Liver (tissue), 9 donors: Measurements from ENCODE around the gene IRF6. TPM values are rescaled to one million over a fixed set of nuclear protein-coding genes. Genes with fewer than 3 reads are reported as not detected.

Experiments used
- DNase-seq: peaks from one replicate; pipeline ENCODE4 v3.0.0-alpha.2; 2017; ENCODE audit warnings: low spot score
- H3K27ac ChIP-seq, 2 donors: one replicate each; pipeline ENCODE4 v1.7.0; 2013; ENCODE audit warnings: inconsistent platforms in 2 of 2, low read length in 2 of 2, control low read depth in 1 of 2, low read depth in 1 of 2, mild to moderate bottlenecking in 1 of 2
- H3K27me3 ChIP-seq, 4 donors: one replicate each; pipeline versions ENCODE4 v1.6.1 to v1.7.0; 2013; ENCODE audit warnings: low read length in 3 of 4, inconsistent platforms in 1 of 4, mild to moderate bottlenecking in 1 of 4, moderate library complexity in 1 of 4; ENCODE audit not compliant: control insufficient read depth in 4 of 4, insufficient read depth in 4 of 4
- H3K36me3 ChIP-seq, 4 donors: one replicate each; pipeline versions ENCODE4 v1.6.1 to v1.7.0; 2013; ENCODE audit warnings: low read length in 3 of 4, mild to moderate bottlenecking in 3 of 4, low read depth in 1 of 4, moderate library complexity in 1 of 4; ENCODE audit not compliant: control insufficient read depth in 4 of 4, insufficient read depth in 3 of 4
- H3K4me1 ChIP-seq, 4 donors: one replicate each; pipeline versions ENCODE4 v1.6.1 to v1.7.0; 2013; ENCODE audit warnings: low read length in 3 of 4, mild to moderate bottlenecking in 3 of 4, moderate library complexity in 1 of 4; ENCODE audit not compliant: control insufficient read depth in 4 of 4, insufficient read depth in 4 of 4
- H3K4me3 ChIP-seq, 3 donors: one replicate each; pipeline versions ENCODE4 v1.6.1 to v1.7.0; 2013; ENCODE audit warnings: low read length in 3 of 3, control low read depth in 1 of 3, low read depth in 1 of 3, mild to moderate bottlenecking in 1 of 3
- H3K9ac ChIP-seq, 2 donors: one replicate each; pipeline ENCODE4 v1.7.0; 2013; ENCODE audit warnings: low read length in 2 of 2, mild to moderate bottlenecking in 2 of 2, moderate library complexity in 2 of 2, control low read depth in 1 of 2, low read depth in 1 of 2
- H3K9me3 ChIP-seq, 4 donors: one replicate each; pipeline versions ENCODE4 v1.6.1 to v1.7.0; 2013; ENCODE audit warnings: low read length in 3 of 4; ENCODE audit not compliant: control insufficient read depth in 4 of 4
- FOXA1 ChIP-seq: IDR thresholded peaks from 2 replicates; pipeline ENCODE4 v1.6.1; 2016; ENCODE audit warnings: antibody characterized with exemption
- GABPA ChIP-seq, 2 donors: IDR thresholded peaks in 1 of 2; conservative IDR thresholded peaks in 1 of 2; 2 replicates each; pipeline ENCODE4 v1.6.1; 2016; ENCODE audit warnings: antibody characterized with exemption in 2 of 2, mild to moderate bottlenecking in 1 of 2, moderate library complexity in 1 of 2
- HNF4G ChIP-seq: IDR thresholded peaks from 2 replicates; pipeline ENCODE4 v1.6.1; 2016; ENCODE audit warnings: antibody characterized with exemption
- JUND ChIP-seq, 2 donors: IDR thresholded peaks; 2 replicates each; pipeline ENCODE4 v1.6.1; 2016; ENCODE audit warnings: antibody characterized with exemption in 2 of 2
- NR2F2 ChIP-seq: IDR thresholded peaks from 2 replicates; pipeline ENCODE4 v1.6.1; 2016; ENCODE audit warnings: antibody characterized with exemption
- RAD21 ChIP-seq, 2 donors: IDR thresholded peaks; 2 replicates each; pipeline ENCODE4 v1.6.1; 2016; ENCODE audit warnings: antibody characterized with exemption in 2 of 2, mild to moderate bottlenecking in 2 of 2
- RXRA ChIP-seq, 2 donors: IDR thresholded peaks; 2 replicates each; pipeline ENCODE4 v1.6.1; 2017 to 2018; ENCODE audit warnings: antibody characterized with exemption in 2 of 2, mild to moderate bottlenecking in 1 of 2
- SP1 ChIP-seq: IDR thresholded peaks from 2 replicates; pipeline ENCODE4 v1.6.1; 2018; ENCODE audit warnings: antibody characterized with exemption, mild to moderate bottlenecking
- TAF1 ChIP-seq: conservative IDR thresholded peaks from 2 replicates; pipeline ENCODE4 v1.6.1; 2016; ENCODE audit warnings: antibody characterized with exemption, mild to moderate bottlenecking
- YY1 ChIP-seq: IDR thresholded peaks from 2 replicates; pipeline ENCODE4 v1.6.1; 2016; ENCODE audit warnings: antibody characterized with exemption, mild to moderate bottlenecking
- WGBS: extraction: QIAGEN DNeasy Blood & Tissue Kit; methylation state at CpG from one replicate; pipeline ENCODE4 v1.1.7; 2013; 5-methylcytosine and 5-hydroxymethylcytosine counted together
- polyA plus RNA-seq, 2 donors: library from polyadenylated mRNA; stranded (reverse) in 1 of 2; unstranded in 1 of 2; fragments of 200-250 nt in 1 of 2; fragments of >200 nt in 1 of 2; fragmentation: Nextera tagmentation in 1 of 2; extraction: Ambion mirVana in 1 of 2; gene quantifications; one replicate each; pipeline versions ENCODE4 v1.2.1 to v1.2.3, GENCODE V29; 2013 to 2015
- total RNA-seq, 2 donors: library from RNA; depleted of rRNA; stranded (reverse); fragments of >200 nt; gene quantifications; one replicate each; pipeline ENCODE4 v1.2.3, GENCODE V29; 2014
- TF ChIP-seq, protein P1 (sequence below): fragments of 150-350 bp; IDR thresholded peaks from 2 replicates; pipeline ENCODE4 v1.5.1; 2017; ENCODE audit warnings: improper control_type of control experiment, low read depth, low read length; ENCODE audit not compliant: missing input control
- TF ChIP-seq, protein P2 (sequence below): IDR thresholded peaks from 2 replicates; pipeline ENCODE4 v1.6.1; 2016; ENCODE audit warnings: antibody characterized with exemption
- TF ChIP-seq, protein P3 (sequence below): IDR thresholded peaks from 2 replicates; pipeline ENCODE4 v1.6.1; 2016; ENCODE audit warnings: antibody characterized with exemption, mild to moderate bottlenecking
- donor health status: healthy.
- donor health status: healthy.
- donor health status: healthy.
- donor health status: healthy.
- donor health status: healthy.

The IRF6 gene
- total and polyA plus RNA-seq, 4 donors, result 0.51 to 29.3 (median 14.3) TPM

DNA sequence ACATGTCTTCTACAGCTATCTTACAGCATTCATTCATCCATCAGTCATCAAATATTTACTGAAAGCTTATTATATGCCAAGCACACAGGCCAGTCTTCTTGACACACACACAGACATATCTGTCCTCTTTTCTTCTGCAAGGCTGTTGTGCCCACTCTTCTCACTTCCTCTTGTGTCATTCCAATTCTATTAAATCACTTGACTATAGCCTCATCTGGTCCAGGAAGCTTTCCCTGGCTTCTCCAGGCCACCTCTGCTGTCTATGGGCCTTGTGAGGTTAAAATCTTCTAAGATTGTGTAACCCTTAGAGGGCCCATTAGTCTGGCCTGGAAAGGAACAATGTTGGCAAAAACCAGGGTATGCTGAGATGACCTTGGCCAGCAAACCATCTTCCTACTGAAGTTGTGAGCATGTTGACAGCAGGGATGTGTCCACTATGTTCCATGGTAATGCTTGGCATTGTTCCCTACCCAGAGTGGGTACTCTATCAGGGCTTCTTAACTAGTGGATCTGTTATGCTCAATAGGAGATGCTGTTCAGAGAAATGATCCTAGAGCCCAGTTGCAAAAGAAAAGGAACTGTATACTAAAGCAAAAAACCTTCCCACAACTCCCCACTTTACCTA lies 44.8 kb downstream of the IRF6 start:
- Histone ChIP-seq H3K27me3 (no peaks in the 10 kb centered on the region), H3K4me1 (no peaks in the 10 kb centered on the region), H3K4me3 (no peak overlapping the region), H3K36me3 (no peaks in the 10 kb centered on the region), H3K9ac (no peak overlapping the region), H3K9me3 (no peaks in the 10 kb centered on the region), H3K27ac (no peak overlapping the region)
- TF ChIP-seq NR2F2, result no peak
- TF ChIP-seq YY1, result no peak
- no peak for TF ChIP-seq TAF1
- TF ChIP-seq, protein P1, sequence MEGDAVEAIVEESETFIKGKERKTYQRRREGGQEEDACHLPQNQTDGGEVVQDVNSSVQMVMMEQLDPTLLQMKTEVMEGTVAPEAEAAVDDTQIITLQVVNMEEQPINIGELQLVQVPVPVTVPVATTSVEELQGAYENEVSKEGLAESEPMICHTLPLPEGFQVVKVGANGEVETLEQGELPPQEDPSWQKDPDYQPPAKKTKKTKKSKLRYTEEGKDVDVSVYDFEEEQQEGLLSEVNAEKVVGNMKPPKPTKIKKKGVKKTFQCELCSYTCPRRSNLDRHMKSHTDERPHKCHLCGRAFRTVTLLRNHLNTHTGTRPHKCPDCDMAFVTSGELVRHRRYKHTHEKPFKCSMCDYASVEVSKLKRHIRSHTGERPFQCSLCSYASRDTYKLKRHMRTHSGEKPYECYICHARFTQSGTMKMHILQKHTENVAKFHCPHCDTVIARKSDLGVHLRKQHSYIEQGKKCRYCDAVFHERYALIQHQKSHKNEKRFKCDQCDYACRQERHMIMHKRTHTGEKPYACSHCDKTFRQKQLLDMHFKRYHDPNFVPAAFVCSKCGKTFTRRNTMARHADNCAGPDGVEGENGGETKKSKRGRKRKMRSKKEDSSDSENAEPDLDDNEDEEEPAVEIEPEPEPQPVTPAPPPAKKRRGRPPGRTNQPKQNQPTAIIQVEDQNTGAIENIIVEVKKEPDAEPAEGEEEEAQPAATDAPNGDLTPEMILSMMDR, result no peak
- no peak for TF ChIP-seq HNF4G
- no peak for DNase-seq

- H3K4me1 ChIP-seq, result no peaks in the 10 kb centered on the region
- no peak overlapping the region for H3K4me3 ChIP-seq
- no peaks in the 10 kb centered on the region for H3K9me3 ChIP-seq
- no peaks in the 10 kb centered on the region for H3K27me3 ChIP-seq
- no peak overlapping the region for H3K9ac ChIP-seq
- DNase-seq, result no peak
- H3K36me3 ChIP-seq, result no peaks in the 10 kb centered on the region
- TF ChIP-seq YY1 (no peak), HNF4G (no peak), JUND (IDR thresholded peaks at IDR 0.05) (no peak), GABPA (IDR thresholded peaks at IDR 0.05 in 1 of 2, conservative IDR thresholded peaks at IDR 0.05 in 1 of 2) (no peak), SP1 (no peak), RAD21 (IDR thresholded peaks at IDR 0.05) (no peak), FOXA1 (no peak), NR2F2 (no peak), RXRA (IDR thresholded peaks at IDR 0.05) (no peak)
- TF ChIP-seq, protein P2, sequence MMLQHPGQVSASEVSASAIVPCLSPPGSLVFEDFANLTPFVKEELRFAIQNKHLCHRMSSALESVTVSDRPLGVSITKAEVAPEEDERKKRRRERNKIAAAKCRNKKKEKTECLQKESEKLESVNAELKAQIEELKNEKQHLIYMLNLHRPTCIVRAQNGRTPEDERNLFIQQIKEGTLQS, result no peak
- TF ChIP-seq, protein P3, sequence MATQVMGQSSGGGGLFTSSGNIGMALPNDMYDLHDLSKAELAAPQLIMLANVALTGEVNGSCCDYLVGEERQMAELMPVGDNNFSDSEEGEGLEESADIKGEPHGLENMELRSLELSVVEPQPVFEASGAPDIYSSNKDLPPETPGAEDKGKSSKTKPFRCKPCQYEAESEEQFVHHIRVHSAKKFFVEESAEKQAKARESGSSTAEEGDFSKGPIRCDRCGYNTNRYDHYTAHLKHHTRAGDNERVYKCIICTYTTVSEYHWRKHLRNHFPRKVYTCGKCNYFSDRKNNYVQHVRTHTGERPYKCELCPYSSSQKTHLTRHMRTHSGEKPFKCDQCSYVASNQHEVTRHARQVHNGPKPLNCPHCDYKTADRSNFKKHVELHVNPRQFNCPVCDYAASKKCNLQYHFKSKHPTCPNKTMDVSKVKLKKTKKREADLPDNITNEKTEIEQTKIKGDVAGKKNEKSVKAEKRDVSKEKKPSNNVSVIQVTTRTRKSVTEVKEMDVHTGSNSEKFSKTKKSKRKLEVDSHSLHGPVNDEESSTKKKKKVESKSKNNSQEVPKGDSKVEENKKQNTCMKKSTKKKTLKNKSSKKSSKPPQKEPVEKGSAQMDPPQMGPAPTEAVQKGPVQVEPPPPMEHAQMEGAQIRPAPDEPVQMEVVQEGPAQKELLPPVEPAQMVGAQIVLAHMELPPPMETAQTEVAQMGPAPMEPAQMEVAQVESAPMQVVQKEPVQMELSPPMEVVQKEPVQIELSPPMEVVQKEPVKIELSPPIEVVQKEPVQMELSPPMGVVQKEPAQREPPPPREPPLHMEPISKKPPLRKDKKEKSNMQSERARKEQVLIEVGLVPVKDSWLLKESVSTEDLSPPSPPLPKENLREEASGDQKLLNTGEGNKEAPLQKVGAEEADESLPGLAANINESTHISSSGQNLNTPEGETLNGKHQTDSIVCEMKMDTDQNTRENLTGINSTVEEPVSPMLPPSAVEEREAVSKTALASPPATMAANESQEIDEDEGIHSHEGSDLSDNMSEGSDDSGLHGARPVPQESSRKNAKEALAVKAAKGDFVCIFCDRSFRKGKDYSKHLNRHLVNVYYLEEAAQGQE, result no peak
- TF ChIP-seq, protein P1, result no peak
- WGBS, result 93% methylated on average over 12 of the region's 12 CpGs
- H3K27ac ChIP-seq, result no peak overlapping the region
These were observed 46.0 kb downstream of the IRF6 start for GRCh38 chr1:209759829-209760359.
